ENCODE measurements around the gene RAB12.

Gene RAB12

DNA sequence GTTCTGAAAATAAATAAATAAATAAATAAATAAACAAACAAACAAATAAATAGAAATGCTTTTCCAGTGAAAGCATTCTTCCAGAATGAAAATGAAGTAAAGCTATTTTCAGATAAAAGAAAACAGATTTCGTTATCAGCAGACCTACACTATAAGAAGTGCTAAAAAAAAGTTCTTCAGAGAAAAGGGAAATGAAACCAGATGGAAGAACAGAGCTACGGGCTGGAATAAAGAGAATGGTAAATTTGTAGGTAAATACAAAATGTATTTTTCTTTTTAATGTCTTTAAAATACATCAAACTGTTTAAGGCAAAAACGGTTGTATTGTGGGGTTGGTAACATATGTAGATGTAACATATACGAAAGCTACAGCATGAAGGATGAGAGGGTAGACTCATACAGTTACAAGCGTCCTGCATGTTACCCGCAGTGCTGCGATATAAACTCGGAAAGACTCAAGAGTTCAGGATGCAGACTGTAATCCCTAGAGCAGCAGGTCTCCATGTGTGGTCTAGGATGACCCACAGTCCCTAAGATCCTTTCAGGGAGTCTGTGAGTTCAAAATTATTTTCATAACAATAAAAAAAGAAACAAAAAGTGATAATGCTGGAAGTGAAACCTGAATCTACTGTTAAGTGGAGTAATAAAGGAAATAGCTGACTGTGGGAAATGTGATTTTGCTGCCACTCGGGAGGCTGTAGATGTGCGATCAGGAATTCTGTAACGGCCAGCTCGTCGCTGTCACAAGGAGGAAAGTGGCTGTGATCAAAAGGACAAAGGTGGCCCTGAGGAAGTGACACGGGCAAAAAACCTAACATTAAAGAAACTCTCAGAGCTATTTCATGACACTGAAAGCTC is 5.3 kb upstream of the RAB12 start:
- Histone ChIP-seq H3F3A (ENCODE audit: low read depth) (no peaks in the 10 kb centered on the region), H4K20me1 (ENCODE audit: insufficient read depth, low read length, poor library complexity, severe bottlenecking) (no peaks in the 10 kb centered on the region), H3K79me2 (ENCODE audit: insufficient read depth, low read length) (no peaks in the 10 kb centered on the region), H3K4me3 (ENCODE audit: low read length, poor library complexity, severe bottlenecking) (no peak overlapping the region), H3K27me3 (ENCODE audit: insufficient read depth, low read length, poor library complexity, severe bottlenecking) (no peaks in the 10 kb centered on the region), H3K9me3 (ENCODE audit: insufficient read depth, low read depth, low read length) (no peaks in the 10 kb centered on the region), H3K9ac (ENCODE audit: low read depth, low read length, poor library complexity, severe bottlenecking) (no peak overlapping the region), H3K4me2 (ENCODE audit: low read depth, low read length, poor library complexity, severe bottlenecking) (no peak overlapping the region), H3K9me2 (replicated peaks; ENCODE audit: low read depth, low read length) (no peaks in the 10 kb centered on the region), H3K4me1 (ENCODE audit: insufficient read depth, low read length, poor library complexity, severe bottlenecking) (peaks cover 9% of the 10 kb centered on the region), H3K36me3 (ENCODE audit: insufficient read depth, low read length) (no peaks in the 10 kb centered on the region), H2AFZ (ENCODE audit: low read length) (peak overlapping the region; percentile 56; the same call in 1 of the 2 replicates)
- TF ChIP-seq, protein P1, sequence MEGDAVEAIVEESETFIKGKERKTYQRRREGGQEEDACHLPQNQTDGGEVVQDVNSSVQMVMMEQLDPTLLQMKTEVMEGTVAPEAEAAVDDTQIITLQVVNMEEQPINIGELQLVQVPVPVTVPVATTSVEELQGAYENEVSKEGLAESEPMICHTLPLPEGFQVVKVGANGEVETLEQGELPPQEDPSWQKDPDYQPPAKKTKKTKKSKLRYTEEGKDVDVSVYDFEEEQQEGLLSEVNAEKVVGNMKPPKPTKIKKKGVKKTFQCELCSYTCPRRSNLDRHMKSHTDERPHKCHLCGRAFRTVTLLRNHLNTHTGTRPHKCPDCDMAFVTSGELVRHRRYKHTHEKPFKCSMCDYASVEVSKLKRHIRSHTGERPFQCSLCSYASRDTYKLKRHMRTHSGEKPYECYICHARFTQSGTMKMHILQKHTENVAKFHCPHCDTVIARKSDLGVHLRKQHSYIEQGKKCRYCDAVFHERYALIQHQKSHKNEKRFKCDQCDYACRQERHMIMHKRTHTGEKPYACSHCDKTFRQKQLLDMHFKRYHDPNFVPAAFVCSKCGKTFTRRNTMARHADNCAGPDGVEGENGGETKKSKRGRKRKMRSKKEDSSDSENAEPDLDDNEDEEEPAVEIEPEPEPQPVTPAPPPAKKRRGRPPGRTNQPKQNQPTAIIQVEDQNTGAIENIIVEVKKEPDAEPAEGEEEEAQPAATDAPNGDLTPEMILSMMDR (conservative IDR thresholded peaks at IDR 0.05; ENCODE audit: low read length): no peak
- no peak for TF ChIP-seq EZH2phosphoT487 (IDR thresholded peaks at IDR 0.05; ENCODE audit: borderline replicate concordance)

DNA sequence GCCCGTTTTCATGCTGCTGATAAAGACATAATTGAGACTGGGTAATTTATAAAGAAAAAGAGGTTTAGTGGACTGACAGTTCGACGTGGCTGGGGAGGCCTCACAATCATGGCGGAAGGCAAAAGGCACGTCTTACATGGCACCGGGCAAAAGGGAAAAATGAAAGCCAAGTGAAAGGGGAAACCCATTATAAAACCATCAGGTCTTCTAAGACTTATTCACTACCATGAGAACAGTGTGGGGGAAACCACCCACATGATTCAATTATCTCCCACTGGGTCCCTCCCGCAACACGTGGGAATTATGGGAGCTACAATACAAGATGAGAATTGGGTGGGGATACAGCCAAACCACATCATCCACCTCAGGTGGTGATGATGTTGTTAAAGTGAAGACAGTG is 3.3 kb upstream of the RAB12 start:
- Histone ChIP-seq H3F3A (ENCODE audit: low read depth) (no peaks in the 10 kb centered on the region), H3K4me1 (ENCODE audit: insufficient read depth, low read length, poor library complexity, severe bottlenecking) (peaks cover 16% of the 10 kb centered on the region), H3K27me3 (ENCODE audit: insufficient read depth, low read length, poor library complexity, severe bottlenecking) (no peaks in the 10 kb centered on the region), H3K79me2 (ENCODE audit: insufficient read depth, low read length) (peaks cover 13% of the 10 kb centered on the region), H3K36me3 (ENCODE audit: insufficient read depth, low read length) (no peaks in the 10 kb centered on the region), H3K9me2 (replicated peaks; ENCODE audit: low read depth, low read length) (no peaks in the 10 kb centered on the region), H3K4me3 (ENCODE audit: low read length, poor library complexity, severe bottlenecking) (no peak overlapping the region), H2AFZ (ENCODE audit: low read length) (no peak overlapping the region), H3K9me3 (ENCODE audit: insufficient read depth, low read depth, low read length) (no peaks in the 10 kb centered on the region), H4K20me1 (ENCODE audit: insufficient read depth, low read length, poor library complexity, severe bottlenecking) (peaks cover 13% of the 10 kb centered on the region), H3K9ac (ENCODE audit: low read depth, low read length, poor library complexity, severe bottlenecking) (no peak overlapping the region), H3K4me2 (ENCODE audit: low read depth, low read length, poor library complexity, severe bottlenecking) (no peak overlapping the region)
- TF ChIP-seq EZH2phosphoT487 (IDR thresholded peaks at IDR 0.05; ENCODE audit: borderline replicate concordance): no peak
- TF ChIP-seq, protein P1 (conservative IDR thresholded peaks at IDR 0.05; ENCODE audit: low read length): no peak

DNA sequence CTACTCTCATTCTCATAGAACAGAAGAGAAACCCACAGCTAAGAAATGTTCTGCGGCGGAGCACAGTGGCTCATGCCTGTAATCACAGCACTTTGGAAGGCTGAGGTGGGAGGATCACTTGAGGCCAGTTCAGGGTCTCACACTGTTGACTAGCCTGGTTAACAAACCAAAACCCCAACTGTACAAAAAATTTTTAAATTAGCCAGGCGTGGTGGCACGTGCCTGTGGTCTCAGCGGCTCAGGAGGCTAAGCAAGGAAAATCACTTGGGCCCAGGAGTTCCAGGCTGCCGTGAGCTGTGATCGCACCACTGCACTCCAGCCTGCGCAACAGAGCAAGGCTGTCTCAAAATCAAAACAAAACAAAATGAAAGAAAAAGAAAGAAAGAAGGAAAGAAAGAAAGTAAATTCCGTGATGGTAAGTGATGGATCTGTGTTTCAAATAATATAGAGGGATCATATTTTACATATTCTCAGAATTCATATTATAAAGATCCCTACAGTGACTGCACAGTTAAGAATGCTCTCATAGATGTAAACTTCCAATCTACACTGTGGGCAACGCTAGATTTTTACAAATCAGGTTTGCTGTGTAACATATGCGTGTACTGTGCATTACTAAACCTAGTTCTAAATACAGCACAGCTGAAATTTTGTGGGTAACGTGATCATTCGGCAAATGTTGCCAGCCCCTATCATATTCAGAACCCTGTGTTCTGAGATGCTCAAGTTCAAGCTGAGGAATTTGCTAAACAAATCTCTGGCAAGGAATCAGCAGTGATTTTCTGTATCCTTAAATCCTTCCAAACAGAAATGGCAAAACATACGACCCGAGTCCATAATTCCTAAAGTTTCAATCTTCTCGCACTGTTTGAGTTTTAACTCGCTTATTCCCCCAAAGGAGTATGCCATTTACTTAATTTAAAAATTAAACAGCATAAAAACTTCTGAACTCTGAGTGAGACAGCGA is 1.2 kb upstream of the RAB12 start:
- Histone ChIP-seq H3K36me3 (ENCODE audit: insufficient read depth, low read length) (no peaks in the 10 kb centered on the region), H3K27me3 (ENCODE audit: insufficient read depth, low read length, poor library complexity, severe bottlenecking) (no peaks in the 10 kb centered on the region), H3K4me1 (ENCODE audit: insufficient read depth, low read length, poor library complexity, severe bottlenecking) (peaks cover 32% of the 10 kb centered on the region), H3K9me2 (replicated peaks; ENCODE audit: low read depth, low read length) (no peaks in the 10 kb centered on the region), H3K9ac (ENCODE audit: low read depth, low read length, poor library complexity, severe bottlenecking) (peak overlapping the region; percentile 73), H3K9me3 (ENCODE audit: insufficient read depth, low read depth, low read length) (no peaks in the 10 kb centered on the region), H2AFZ (ENCODE audit: low read length) (peak overlapping the region; percentile 100), H3K79me2 (ENCODE audit: insufficient read depth, low read length) (peaks cover 34% of the 10 kb centered on the region), H3F3A (ENCODE audit: low read depth) (no peaks in the 10 kb centered on the region), H4K20me1 (ENCODE audit: insufficient read depth, low read length, poor library complexity, severe bottlenecking) (peaks cover 34% of the 10 kb centered on the region), H3K4me3 (ENCODE audit: low read length, poor library complexity, severe bottlenecking) (peak overlapping the region; percentile 90), H3K4me2 (ENCODE audit: low read depth, low read length, poor library complexity, severe bottlenecking) (peak overlapping the region; percentile 89)
- TF ChIP-seq EZH2phosphoT487 (IDR thresholded peaks at IDR 0.05; ENCODE audit: borderline replicate concordance): no peak
- TF ChIP-seq, protein P1 (conservative IDR thresholded peaks at IDR 0.05; ENCODE audit: low read length): no peak; the same call in 1 of the 2 replicates

Data from Loucy (cell line).